Activated CD8-positive, alpha-beta memory T cell treated with anti-CD3 and anti-CD28 coated beads for 48 hours (primary cell): ENCODE data around the gene DNAJC11.
"Not testable (repeated sequence)": the region's sequence is repeated elsewhere in the genome, so short reads cannot be mapped to it uniquely, and the experiment has no call there.

Source experiments
- DNase-seq, 3 experiments: peaks; one replicate each; pipeline ENCODE4 v3.0.0-alpha.2; 2020; ENCODE audit warnings: low read depth in 2 of 3, low spot score in 2 of 3

The DNAJC11 gene

DNA sequence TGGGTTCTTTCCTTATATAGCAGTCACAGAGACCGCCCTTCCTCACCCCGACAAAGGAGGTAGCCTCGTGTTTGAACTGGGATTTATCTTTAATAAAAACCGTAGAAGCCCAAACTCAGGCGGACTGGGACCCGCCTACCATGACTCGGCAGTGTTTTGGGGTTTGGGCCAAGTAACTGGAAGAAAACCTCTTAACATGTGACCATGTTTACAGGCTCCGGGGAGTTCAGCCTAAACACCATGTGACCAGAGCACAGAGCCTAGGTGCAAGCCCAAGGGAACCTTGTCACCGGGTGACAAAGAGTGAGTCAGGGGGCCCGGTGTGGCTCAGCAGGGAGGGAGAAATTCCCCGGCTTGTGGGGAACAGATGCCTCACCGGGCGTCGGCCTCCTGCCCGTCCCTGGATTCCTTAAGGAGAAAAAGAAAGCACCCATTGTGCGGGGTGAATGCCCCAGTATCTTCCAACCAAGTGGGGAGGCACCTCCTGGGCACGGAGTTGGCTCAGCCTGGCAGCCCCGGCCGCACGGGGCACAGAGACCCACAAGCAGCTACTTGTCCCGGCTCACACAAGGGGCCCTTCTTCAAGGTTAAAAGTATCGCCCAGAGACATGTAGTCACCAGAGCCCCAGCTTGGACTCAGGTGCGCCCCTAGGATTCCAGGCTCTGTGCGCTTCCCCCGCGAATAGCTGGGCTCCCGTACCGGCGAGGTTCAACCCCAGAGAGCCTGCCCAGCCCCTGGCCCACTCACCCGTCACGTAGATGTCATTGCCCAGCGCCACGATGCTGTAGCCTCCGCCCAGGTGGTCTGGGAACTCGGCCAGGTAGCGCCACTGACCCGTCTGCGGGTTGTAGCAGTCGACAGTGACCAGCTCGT, 100.3 kb downstream of the DNAJC11 start:
- DNase-seq = peak in 2 of 3 experiments; percentile 40 to 63

DNA sequence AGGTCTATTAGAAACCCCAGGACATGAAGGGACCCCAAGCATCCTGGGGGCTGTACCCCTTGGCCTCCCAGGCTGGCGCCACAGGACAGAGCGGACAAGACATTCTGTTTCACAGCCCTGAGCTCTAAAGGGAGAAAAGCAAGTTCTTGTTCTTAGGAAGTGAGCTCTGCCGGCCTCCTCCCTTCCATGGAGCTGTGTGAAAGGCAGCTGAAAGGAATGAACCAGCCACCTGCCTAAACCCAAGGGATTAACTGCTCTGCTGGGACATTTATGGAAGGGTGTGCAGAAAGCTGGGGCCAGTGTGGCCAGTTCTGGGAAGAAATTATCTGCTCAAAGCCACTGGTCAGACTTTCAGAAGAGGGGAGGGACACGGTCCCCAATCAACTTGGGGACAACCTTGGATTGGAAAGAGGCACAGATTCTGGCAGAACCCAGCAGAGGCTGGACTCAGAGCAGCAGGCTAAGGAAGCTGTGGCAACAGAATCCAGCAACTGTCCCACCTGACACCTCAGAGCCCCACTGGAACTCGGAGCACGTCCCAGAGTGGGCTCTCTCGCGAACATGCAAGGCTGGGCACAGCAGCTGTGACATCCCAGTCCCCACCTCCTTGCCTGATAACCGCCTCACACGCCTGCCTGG, 101.1 kb downstream of the DNAJC11 start:
- DNase-seq = no peak

DNA sequence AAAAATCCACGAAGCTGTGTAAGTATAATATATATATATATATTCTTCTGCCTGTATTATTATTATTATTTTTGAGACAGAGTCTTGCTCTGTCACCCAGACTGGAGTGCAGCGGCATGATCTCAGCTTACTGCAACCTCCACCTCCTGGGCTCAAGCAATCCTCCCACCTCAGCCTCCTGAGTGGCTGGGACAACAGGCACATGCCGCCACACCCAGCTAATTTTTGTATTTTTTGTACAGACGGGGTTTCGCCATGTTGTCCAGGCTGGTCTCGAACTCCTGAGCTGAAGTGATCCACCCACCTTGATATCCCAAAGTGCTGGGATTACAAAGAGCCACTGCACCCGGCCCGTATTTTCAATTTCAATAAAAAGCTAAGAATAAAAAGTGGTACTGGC, 101.6 kb downstream of the DNAJC11 start:
- not testable (repeated sequence) for DNase-seq

DNA sequence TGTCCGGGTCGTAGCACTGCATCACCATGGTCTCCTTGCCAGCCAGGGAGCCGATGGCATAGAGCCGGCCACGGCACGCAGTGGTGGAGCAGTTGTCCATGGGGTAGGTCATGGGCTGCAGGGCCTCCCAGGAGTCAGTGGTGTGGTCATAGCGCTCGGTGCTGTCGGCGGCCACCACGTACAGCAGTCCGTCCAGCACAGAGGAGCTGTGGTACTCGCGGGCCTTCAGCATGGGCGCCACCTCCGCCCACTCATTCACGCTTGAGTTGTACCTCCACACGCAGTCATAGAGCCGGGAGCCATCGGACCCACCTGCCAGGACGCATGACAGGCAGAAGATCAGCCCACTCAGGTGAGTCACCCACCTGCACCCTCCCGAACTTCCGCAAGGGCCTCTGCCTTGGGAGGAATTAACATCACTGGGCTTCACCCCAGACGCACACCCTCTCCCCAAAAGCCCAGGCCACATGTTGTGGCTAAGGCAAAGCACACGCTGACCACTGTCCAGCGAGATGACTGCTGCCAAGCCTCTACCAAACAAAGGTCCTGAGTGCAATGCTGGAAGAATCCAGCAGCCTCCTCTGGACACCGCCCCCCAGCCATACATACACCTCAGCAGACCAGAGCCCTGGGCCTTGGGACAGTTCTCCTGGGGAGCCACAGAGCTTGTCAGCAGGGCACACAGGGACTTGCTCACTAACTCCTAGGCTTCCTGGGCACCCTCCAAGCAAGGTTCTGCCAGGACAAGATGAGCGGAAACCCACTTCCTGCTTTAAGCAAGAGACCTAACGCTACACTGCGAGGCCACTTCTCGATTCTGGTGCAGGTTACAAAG, 102.3 kb downstream of the DNAJC11 start:
- no peak for DNase-seq

DNA sequence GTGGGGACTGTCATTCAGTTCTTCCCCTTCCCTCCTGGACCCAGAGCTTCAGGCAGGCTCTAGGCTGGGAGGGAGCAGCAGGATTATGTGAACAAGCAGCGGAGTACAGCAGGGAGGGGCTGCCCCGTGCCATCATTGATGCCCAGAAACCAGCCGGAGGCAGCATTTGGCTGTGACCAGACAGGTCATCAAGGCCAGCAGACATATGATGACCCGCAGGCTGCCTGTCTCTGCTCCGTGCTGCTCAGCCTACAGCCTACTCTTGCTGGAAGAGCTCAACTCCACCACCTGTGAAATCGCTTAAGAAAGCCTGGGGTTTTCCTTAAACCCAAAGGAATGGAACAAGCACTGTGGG, 103.9 kb downstream of the DNAJC11 start:
- no peak for DNase-seq

DNA sequence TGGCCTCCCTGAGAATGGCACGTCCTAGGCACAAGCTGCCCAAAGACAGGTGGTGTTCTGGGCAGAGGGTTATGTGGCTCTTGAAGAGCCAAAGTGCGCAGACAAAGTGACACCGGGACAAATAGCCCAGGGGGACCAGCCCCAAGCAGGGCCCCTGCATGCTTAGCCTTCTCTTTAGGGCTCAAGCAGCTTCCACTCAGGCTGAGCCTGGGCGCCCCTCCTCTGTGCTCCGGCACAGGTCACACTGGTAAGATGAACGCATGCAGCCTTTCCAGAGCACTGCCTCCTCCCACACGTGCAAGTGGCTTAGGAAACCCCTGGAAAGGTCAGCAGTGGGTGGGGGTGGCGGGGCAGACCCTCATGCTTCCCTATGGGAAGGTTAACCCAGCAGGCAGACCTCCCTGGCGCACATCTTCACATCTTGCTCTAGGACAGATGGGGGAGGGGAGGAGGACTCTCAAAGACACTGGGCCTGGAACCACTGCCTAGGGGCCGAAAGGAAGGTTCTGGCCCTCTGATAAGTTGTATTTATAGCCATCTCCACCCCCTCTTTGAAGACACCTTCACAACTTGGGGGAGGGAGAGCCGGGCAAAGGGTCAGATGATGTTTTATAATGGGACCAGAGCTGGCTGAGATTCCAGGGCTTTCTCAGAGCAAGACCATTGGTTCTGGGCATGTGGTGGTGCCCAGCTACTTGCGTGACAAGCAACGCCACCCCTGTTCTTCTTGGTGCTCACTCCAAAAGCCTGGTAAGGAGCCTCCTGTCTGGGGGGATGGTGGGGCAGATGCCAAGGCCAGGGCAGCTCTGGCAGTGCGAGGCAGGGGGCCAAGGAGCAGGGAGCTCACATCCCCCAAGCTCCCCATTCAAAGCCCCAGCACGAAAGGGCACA, 104.5 kb downstream of the DNAJC11 start:
- DNase-seq = no peak

DNA sequence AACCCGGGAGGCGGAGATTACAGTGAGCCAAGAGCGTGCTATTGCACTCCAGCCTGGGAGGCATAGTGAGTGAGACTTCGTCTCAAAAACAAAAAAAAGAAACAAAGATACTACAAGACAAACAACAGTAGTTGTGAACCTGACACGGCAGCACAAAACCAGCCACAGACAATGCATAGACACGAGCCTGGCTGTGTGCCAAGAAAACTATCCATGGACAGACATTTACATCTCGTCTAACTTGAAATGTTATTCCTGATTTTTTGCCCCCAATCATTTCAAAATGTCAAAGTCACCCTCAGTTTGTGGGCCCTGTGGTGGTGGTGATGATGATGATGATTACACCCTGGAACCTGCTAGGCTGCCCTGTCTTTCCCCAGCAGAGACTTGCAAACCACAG, 105.3 kb downstream of the DNAJC11 start:
- no peak for DNase-seq

DNA sequence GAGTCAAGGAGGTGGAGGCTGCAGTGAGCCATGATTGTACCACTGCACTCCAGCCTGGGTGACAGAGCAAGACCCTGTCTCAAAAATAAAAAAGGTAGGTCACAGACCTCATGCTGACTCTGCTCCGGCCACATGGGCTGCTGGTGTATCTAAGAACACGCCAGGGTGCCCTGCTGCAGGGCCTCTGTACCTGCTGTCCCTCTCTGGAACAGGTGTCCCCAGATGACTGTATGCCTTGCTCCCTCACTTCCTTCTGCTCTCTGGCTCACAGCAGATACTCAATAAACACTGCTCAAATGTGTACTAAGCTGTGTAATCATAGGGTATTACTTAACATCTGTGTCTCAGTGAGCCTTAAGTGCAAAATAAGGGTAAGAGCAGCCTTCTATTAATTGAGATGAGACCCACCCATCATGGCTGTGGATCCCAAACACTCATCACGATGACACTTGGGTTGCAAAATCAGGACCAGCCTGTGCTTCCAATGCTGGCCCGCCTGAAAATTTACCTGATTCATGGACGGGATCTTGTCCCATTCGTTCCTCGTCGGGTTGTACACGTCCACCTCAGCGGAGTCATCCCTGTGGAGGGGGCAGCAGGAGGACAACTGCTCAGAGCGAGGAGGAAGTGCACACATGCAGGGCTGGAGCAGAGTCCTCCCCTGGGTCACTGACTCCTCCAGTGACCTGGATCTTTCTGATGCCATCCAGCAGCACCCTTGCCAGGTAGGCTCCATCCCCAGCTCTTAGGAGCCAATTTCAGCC, 106.5 kb downstream of the DNAJC11 start:
- DNase-seq = no peak

DNA sequence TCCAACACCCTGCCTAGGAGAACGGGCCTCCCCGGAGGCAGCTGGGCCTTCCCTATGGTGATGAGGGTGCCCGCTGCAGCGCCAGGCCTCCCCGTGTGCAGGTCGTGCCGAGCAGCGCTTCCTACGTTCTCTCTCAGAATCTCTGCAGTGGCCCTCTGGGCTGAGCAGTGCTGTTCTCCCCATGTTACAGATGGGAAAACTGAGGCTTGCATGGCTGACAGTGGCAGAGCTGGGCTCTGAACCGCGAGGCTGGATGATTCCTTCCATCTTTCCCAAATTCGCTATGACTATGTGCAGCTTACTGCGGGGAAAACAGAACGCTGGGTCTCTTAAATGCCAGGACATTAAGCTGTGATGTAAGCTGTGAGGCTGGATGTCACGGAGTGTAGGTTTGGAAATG, 107.8 kb downstream of the DNAJC11 start:
- no peak for DNase-seq

DNA sequence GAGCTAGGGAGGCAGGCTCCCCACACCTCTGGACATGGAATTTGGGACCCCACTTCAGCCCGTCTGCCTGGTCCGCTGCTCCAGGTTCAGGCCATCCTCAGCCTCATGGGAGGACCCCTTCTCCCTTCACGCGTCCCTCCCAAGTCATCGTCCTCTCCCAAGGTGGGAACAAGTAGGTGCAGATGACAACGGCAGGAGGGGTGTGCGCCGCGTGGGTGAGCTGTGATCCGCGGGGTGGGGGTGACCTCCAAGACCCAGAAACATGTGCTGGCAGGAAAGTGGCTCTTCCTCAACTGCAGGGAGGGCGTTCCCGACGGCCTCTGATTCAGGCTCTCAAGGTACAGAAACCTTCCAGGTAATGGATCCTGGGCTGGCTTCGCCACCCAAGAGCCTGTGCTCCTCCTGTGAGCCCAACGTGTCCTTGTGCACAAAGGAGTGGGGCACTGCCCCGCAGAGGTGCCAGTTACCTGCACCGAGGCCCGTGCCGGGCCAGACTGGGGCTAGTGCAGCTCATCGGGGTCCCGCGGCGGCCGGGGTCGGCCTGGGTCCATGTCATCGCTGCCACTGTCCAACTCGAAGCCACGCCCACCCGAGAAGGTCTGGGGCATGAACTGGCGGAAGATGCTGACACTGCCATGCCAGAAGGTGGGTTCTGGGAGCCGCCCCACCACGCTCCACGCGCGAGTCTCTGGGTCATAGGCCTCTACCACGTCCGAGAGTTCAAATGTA, 108.6 kb downstream of the DNAJC11 start:
- DNase-seq = no peak

DNA sequence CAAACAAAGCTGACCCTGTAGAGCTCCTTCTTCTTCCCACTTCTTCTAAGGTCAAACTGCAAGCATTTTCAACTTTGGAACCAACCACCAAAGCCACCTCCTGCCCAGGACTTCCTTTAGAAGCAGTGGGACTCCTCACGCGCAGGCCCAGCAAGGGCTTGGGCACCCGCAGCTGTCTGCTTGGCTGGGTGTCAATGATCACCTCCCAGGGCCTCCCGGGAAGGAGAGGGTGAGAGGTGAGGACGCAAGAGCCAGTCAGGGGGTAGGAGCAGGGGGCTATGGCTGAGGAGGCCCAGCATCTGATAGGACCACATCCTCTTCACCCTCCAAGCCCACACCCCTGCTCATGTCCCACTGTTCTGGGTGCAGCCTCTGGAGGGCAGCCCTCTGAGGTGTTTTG, 109.2 kb downstream of the DNAJC11 start:
- no peak for DNase-seq

DNA sequence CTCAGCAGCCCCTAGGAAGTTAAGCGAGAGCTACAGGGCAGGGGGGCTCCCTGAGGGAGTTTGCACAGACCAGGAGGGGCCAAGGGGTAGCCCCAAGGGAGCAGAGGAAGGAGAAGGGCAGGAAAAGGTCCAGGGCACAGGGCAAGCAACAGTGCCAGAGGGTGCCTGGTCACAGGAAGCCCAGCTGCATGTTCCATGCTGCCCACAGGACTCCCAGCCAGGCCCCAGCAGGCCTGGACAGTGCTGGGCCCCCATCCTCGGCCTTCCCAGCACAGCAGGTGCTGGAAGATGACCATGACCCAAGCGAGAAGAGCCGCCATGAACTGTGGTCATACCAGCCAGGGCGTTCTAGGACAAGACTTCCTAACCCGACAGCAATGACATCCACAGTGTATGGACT, 110.0 kb downstream of the DNAJC11 start:
- no peak for DNase-seq

DNA sequence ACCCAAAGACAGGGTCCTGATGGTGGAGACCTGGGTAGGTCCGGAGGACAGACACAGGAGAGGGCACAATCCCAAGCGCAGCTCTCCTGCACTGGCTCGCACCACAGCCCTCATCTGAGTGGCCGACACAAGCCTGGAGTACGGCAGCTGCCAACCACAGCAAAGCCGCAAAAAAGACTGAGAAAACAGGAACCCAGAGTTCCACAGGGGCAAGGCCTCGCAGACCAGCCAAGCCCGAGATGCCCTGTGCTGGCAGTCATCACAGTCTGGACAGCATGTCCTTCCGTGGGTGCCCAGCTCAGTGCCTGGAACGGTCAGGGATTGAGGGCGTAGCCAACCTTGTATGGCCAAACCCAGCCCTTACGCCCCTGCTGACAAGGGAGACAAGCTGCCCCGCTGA, 110.4 kb downstream of the DNAJC11 start:
- no peak for DNase-seq

DNA sequence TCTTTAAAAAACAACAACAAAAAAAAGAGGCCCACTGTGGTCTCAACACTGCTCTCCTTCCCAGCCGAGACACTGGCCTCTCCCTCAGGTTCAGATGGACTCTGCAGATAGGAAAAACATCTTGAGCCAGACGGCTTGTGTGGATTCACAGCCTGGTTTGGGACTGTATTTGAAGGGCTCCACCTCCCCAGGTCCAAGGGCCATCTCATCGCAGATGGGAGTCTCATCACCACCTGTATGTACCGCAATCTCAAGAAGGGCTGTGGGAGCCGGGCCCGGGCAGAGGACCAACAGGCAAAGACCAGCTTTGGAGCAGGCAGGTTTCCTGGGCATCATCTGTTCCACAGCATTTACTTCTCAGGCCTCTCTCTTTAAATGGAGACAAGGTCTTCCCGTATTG, 111.6 kb downstream of the DNAJC11 start:
- no peak for DNase-seq

DNA sequence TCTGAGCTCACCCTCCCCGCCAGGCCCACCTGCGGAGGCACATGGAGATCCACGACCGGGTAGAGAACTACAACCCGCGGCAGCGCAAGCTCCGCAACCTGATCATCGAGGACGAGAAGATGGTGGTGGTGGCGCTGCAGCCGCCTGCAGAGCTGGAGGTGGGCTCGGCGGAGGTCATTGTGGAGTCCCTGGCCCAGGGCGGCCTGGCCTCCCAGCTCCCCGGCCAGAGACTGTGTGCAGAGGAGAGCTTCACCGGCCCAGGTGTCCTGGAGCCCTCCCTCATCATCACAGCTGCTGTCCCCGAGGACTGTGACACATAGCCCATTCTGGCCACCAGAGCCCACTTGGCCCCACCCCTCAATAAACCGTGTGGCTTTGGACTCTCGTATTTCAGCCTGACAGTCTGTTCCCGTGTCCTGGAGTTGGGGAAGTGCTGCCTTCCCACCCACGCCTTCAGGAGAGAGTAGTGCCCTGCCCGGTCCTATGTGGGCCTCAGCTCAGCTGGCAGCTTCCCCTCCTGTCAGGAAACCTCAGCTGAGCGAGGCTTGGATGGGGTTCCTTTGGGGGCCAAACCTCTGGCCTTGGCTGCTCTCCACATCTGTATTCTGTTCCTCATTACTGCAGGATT, 112.6 kb downstream of the DNAJC11 start:
- DNase-seq = no peak

DNA sequence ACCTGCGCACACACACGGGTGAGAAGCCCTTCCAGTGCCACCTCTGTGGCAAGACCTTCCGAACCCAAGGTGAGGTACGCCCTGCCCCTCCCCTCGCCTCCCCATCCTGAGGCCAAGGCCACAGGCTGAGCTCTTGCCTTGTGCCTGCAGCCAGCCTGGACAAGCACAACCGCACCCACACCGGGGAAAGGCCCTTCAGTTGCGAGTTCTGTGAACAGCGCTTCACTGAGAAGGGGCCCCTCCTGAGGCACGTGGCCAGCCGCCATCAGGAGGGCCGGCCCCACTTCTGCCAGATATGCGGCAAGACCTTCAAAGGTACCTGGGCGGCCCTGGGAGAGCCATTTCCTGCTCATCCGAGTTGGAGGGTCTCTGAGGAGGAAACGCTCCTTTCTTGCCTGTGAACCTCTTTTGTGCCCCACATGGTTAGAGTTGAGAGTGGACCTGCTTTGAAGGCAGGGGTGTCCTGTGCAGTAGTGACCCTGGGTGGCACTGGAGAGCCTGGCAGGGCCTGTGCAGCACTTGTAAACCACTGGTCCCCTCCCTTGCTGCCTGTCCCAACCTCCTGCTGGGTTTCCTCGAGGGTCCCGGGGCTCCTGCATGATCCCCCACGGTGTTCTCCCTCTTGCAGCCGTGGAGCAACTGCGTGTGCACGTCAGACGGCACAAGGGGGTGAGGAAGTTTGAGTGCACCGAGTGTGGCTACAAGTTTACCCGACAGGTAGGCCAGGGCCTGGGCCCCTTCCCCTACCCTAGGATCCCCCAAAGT, 113.3 kb downstream of the DNAJC11 start:
- no peak for DNase-seq

DNA sequence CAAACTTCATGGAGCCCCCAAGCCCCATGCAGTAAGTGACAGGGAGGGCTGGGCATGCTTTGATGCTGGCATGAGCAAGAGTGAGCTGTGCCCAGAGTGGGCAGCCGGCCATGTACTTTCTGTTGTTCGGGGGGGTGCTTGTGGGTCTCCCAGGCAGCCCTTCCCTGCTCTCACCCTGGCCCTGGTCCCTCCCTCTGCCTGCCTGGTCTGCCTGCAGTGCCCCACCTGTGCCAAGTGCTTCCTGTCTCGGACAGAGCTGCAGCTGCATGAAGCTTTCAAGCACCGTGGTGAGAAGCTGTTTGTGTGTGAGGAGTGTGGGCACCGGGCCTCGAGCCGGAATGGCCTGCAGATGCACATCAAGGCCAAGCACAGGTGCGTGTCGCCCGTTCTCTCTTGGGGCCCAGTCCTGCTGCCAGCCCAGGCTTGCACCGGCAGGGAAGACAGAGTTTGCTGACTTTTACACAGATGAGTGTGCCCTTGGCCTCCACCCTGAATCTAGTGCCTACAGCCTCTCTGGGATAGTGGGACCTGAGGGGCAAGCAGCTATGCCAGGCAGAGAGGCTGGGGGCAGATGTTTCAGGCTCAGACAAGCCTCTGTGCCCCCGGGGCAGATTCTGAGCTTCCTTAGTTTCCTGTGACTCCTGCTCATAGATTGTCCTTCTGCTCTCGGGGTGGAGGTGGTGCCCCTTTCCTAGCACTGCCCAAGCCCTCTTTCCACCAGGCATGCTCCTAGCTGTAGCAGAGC, 114.2 kb downstream of the DNAJC11 start:
- DNase-seq = no peak

DNA sequence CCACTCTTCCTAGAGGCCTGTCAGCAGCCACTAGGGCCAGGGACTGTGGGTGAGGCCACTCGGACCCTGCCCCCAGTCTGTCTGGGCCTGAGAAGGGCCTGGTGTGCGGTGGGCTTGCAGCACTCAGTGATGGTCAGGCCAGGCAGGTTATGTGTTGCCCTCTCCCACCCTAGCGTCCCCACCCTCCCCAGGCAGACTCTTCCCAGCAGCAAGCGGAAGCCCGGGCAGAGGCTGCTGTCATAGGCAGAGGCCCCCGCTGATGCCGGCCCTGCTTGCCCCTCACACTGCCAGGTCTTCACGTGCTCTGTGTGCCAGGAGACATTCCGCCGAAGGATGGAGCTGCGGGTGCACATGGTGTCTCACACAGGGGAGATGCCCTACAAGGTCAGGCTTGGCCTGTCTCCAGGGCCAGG, 115.2 kb downstream of the DNAJC11 start:
- DNase-seq = no peak
